H1 (cell line): ENCODE results near the gene MAPK13. TPM values are rescaled to one million over a fixed set of nuclear protein-coding genes. Genes with fewer than 3 reads are reported as not detected.

ENCODE experiments used
- CTCF ChIA-PET: fragments of 300-600 bp; sonication (Branson Sonifier 250); formaldehyde crosslinking; loops from one replicate; lab custom pipeline; 2021; ENCODE audit not compliant: partially characterized antibody; lab: Charles Lee
- POLR2A ChIA-PET: fragments of 300-600 bp; sonication (Branson Sonifier 250); formaldehyde crosslinking; loops from one replicate; lab custom pipeline; 2021; ENCODE audit warnings: inconsistent platforms; ENCODE audit not compliant: partially characterized antibody; lab: Charles Lee
- DNase-seq, 2 experiments: peaks; one replicate each; pipeline versions ENCODE4 v3.0.0 to v3.0.0-alpha.2; 2010 to 2022; ENCODE audit warnings: low spot score in 2 of 2, low read depth in 1 of 2, mixed read lengths in 1 of 2
- FAIRE-seq: peaks from 2 replicates; lab custom pipeline; 2011; peaks lifted over from hg19 to GRCh38; lab: Jason Lieb, UNC
- H2AFZ ChIP-seq: 2 replicates; pipeline ENCODE4 v1.8.1; 2012; ENCODE audit warnings: low read length, inconsistent platforms
- H2AK5ac ChIP-seq: 2 replicates; pipeline ENCODE4 v1.6.1; 2013; ENCODE audit warnings: low read depth, low read length
- H2BK120ac ChIP-seq: replicated peaks from 2 replicates; pipeline ENCODE3; 2013; ENCODE audit warnings: low read depth, low read length, inconsistent platforms
- H2BK12ac ChIP-seq: 2 replicates; pipeline ENCODE4 v1.6.1; 2013; ENCODE audit warnings: low read depth, low read length
- H2BK15ac ChIP-seq: 2 replicates; pipeline ENCODE4 v1.6.1; 2013; ENCODE audit warnings: low read length
- H2BK20ac ChIP-seq: 2 replicates; pipeline ENCODE4 v1.6.1; 2013; ENCODE audit warnings: low read length
- H2BK5ac ChIP-seq: 2 replicates; pipeline ENCODE4 v1.6.1; 2013; ENCODE audit warnings: low read depth, low read length
- H3K14ac ChIP-seq: 2 replicates; pipeline ENCODE4 v1.6.1; 2013; ENCODE audit warnings: inconsistent platforms; ENCODE audit not compliant: insufficient read length
- H3K18ac ChIP-seq: 2 replicates; pipeline ENCODE4 v1.6.1; 2013; ENCODE audit warnings: low read length; ENCODE audit errors: extremely low read depth
- H3K23ac ChIP-seq: 2 replicates; pipeline ENCODE4 v1.6.1; 2013; ENCODE audit warnings: inconsistent platforms; ENCODE audit not compliant: insufficient read length
- H3K23me2 ChIP-seq: 2 replicates; pipeline ENCODE4 v1.6.1; 2013; ENCODE audit warnings: low read depth, low read length
- H3K27ac ChIP-seq: 2 replicates; pipeline ENCODE4 v1.6.1; 2011; ENCODE audit warnings: low read depth, low read length, inconsistent platforms
- H3K27me3 ChIP-seq, 4 experiments: replicated peaks in 1 of 4; 1 replicate in 1 of 4; 2 replicates in 3 of 4; pipeline versions ENCODE4 v1.6.1 to v1.8.1; 2011 to 2013; ENCODE audit warnings: low read length in 3 of 4, mild to moderate bottlenecking in 3 of 4, inconsistent platforms in 2 of 4, mixed read lengths in 2 of 4, moderate library complexity in 1 of 4; ENCODE audit not compliant: control insufficient read depth in 3 of 4, insufficient read depth in 3 of 4; ENCODE audit errors: extremely low read depth in 1 of 4
- H3K36me3 ChIP-seq, 4 experiments: 2 replicates each; pipeline versions ENCODE4 v1.6.1 to v1.8.1; 2011 to 2013; ENCODE audit warnings: mild to moderate bottlenecking in 4 of 4, low read length in 3 of 4, moderate library complexity in 2 of 4, control low read depth in 1 of 4, inconsistent platforms in 1 of 4; ENCODE audit not compliant: insufficient read depth in 4 of 4, control insufficient read depth in 2 of 4
- H3K4ac ChIP-seq: replicated peaks from 2 replicates; pipeline ENCODE3; 2013; ENCODE audit warnings: low read length, low read depth, mixed read lengths, inconsistent platforms; ENCODE audit not compliant: insufficient read length
- H3K4me1 ChIP-seq, 4 experiments: replicated peaks in 1 of 4; 1 replicate in 1 of 4; 2 replicates in 3 of 4; pipeline versions ENCODE4 v1.6.1 to v1.8.1; 2011 to 2013; ENCODE audit warnings: low read length in 3 of 4, inconsistent platforms in 2 of 4, mixed read lengths in 1 of 4; ENCODE audit not compliant: insufficient read depth in 4 of 4, control insufficient read depth in 3 of 4
- H3K4me2 ChIP-seq, 2 experiments: 2 replicates each; pipeline versions ENCODE4 v1.6.1 to v1.8.1; 2011 to 2013; ENCODE audit warnings: low read depth in 2 of 2, low read length in 2 of 2, control low read depth in 1 of 2, inconsistent platforms in 1 of 2, mild to moderate bottlenecking in 1 of 2; ENCODE audit not compliant: insufficient read depth in 1 of 2
- H3K4me3 ChIP-seq, 4 experiments: fragments of 200-600, 300-600 bp in 1 of 4; sonication (generic), shearing (Covaris generic), sonication (Bioruptor Twin) in 1 of 4; 2 replicates each; pipeline versions ENCODE4 v1.5.1 to v1.8.1; 2011 to 2016; ENCODE audit warnings: low read length in 4 of 4, low read depth in 3 of 4, control low read depth in 2 of 4, inconsistent platforms in 2 of 4, mild to moderate bottlenecking in 2 of 4, mixed read lengths in 1 of 4, moderate library complexity in 1 of 4; ENCODE audit not compliant: insufficient read depth in 2 of 4; ENCODE audit errors: extremely low read depth in 1 of 4
- H3K56ac ChIP-seq: replicated peaks from 2 replicates; pipeline ENCODE3; 2013; ENCODE audit warnings: low read depth, mild to moderate bottlenecking, mixed read lengths, low read length, inconsistent platforms; ENCODE audit not compliant: insufficient read length
- H3K79me1 ChIP-seq: 2 replicates; pipeline ENCODE4 v1.6.1; 2013; ENCODE audit warnings: low read depth, low read length, control low read depth
- H3K79me2 ChIP-seq, 2 experiments: 2 replicates each; pipeline versions ENCODE4 v1.6.1 to v1.8.1; 2012 to 2013; ENCODE audit warnings: low read length in 2 of 2, mild to moderate bottlenecking in 2 of 2, inconsistent platforms in 1 of 2; ENCODE audit not compliant: insufficient read depth in 2 of 2, control insufficient read depth in 1 of 2
- H3K9ac ChIP-seq, 4 experiments: replicated peaks in 1 of 4; 1 replicate in 1 of 4; 2 replicates in 3 of 4; pipeline versions ENCODE4 v1.6.1 to v1.8.1; 2011 to 2013; ENCODE audit warnings: low read depth in 3 of 4, low read length in 3 of 4, control low read depth in 2 of 4, mild to moderate bottlenecking in 2 of 4, moderate library complexity in 2 of 4, inconsistent platforms in 1 of 4; ENCODE audit errors: extremely low read depth in 1 of 4
- H3K9me3 ChIP-seq, 2 experiments: 2 replicates each; pipeline versions ENCODE4 v1.6.1 to v1.8.1; 2012 to 2013; ENCODE audit warnings: mild to moderate bottlenecking in 2 of 2, moderate library complexity in 2 of 2, control low read depth in 1 of 2, inconsistent platforms in 1 of 2, low read depth in 1 of 2, low read length in 1 of 2, mixed read lengths in 1 of 2; ENCODE audit not compliant: insufficient read depth in 2 of 2
- H4K20me1 ChIP-seq, 2 experiments: replicated peaks in 1 of 2; 2 replicates each; pipeline versions ENCODE3 to v1.8.1; 2011 to 2013; ENCODE audit warnings: inconsistent platforms in 2 of 2, low read length in 2 of 2, mild to moderate bottlenecking in 1 of 2; ENCODE audit not compliant: insufficient read depth in 2 of 2, control insufficient read depth in 1 of 2
- H4K5ac ChIP-seq: 2 replicates; pipeline ENCODE4 v1.6.1; 2013; ENCODE audit warnings: low read length, low read depth, mixed read lengths, inconsistent platforms; ENCODE audit not compliant: insufficient read length
- H4K8ac ChIP-seq: 2 replicates; pipeline ENCODE4 v1.8.0; 2013; ENCODE audit warnings: mild to moderate bottlenecking, moderate library complexity, low read length, inconsistent platforms; ENCODE audit not compliant: insufficient read depth; ENCODE audit errors: extremely low read depth
- H4K91ac ChIP-seq: replicated peaks from 2 replicates; pipeline ENCODE3; 2013; ENCODE audit warnings: low read length, mixed read lengths, inconsistent platforms; ENCODE audit not compliant: insufficient read length
- CHD2 ChIP-seq: IDR thresholded peaks from 2 replicates; pipeline ENCODE4 v1.6.1; 2012; ENCODE audit warnings: low read length, improper control_type of control experiment
- E2F6 ChIP-seq: IDR thresholded peaks from 2 replicates; pipeline ENCODE4 v1.6.1; 2012; ENCODE audit warnings: inconsistent platforms
- EGR1 ChIP-seq: IDR thresholded peaks from 2 replicates; pipeline ENCODE4 v1.6.1; 2011; ENCODE audit warnings: low read depth, low read length, borderline replicate concordance
- EZH2 ChIP-seq: fragments of 200-600 bp; sonication (generic); IDR thresholded peaks from 2 replicates; pipeline ENCODE4 v1.7.1; 2012; ENCODE audit warnings: low read depth, mild to moderate bottlenecking, moderate library complexity, low read length, inconsistent platforms; ENCODE audit not compliant: severe bottlenecking
- HDAC2 ChIP-seq, 2 experiments: fragments of 300-600 bp in 1 of 2; sonication (generic) in 1 of 2; IDR thresholded peaks; 2 replicates each; pipeline ENCODE4 v1.6.1; 2011 to 2012; ENCODE audit warnings: low read depth in 2 of 2, low read length in 2 of 2, mild to moderate bottlenecking in 2 of 2, moderate library complexity in 2 of 2, borderline replicate concordance in 1 of 2, inconsistent platforms in 1 of 2
- NANOG ChIP-seq: IDR thresholded peaks from 2 replicates; pipeline ENCODE4 v1.6.1; 2011; ENCODE audit warnings: low read length, low read depth, mild to moderate bottlenecking, inconsistent platforms; ENCODE audit not compliant: insufficient read depth, poor library complexity, severe bottlenecking
- NRF1 ChIP-seq: IDR thresholded peaks from 2 replicates; pipeline ENCODE4 v1.6.1; 2011; ENCODE audit warnings: mild to moderate bottlenecking, low read depth, low read length, improper control_type of control experiment
- PHF8 ChIP-seq: fragments of 200-600 bp; sonication (generic); conservative IDR thresholded peaks from 2 replicates; pipeline ENCODE4 v1.7.1; 2012; ENCODE audit warnings: low read depth, mild to moderate bottlenecking, inconsistent platforms, low read length, moderate library complexity
- RBBP5 ChIP-seq: IDR thresholded peaks from 2 replicates; pipeline ENCODE4 v1.7.1; 2012; ENCODE audit warnings: low read depth, mild to moderate bottlenecking, inconsistent platforms, low read length, moderate library complexity, borderline replicate concordance
- SP1 ChIP-seq: IDR thresholded peaks from 2 replicates; pipeline ENCODE4 v1.6.1; 2011; ENCODE audit warnings: low read depth, low read length
- TAF1 ChIP-seq: IDR thresholded peaks from 2 replicates; pipeline ENCODE4 v1.6.1; 2011; ENCODE audit warnings: mild to moderate bottlenecking, low read depth, low read length
- TCF12 ChIP-seq: IDR thresholded peaks from 2 replicates; pipeline ENCODE4 v1.6.1; 2011; ENCODE audit warnings: low read depth, mild to moderate bottlenecking, low read length
- YY1 ChIP-seq: IDR thresholded peaks from 2 replicates; pipeline ENCODE4 v1.6.1; 2011; ENCODE audit warnings: low read depth, mild to moderate bottlenecking, low read length
- WGBS, 2 experiments: shearing (Covaris generic) in 1 of 2; methylation state at CpG; one replicate each; pipeline versions ENCODE4 v1.1.6 to v1.1.7; 2013 to 2015; ENCODE audit warnings: low lambda C conversion rate in 2 of 2, mixed read lengths in 2 of 2, inconsistent platforms in 1 of 2, low coverage in 1 of 2, missing lambda C conversion rate in 1 of 2; ENCODE audit not compliant: insufficient replicate concordance in 2 of 2, insufficient coverage in 1 of 2, insufficient read length in 1 of 2; ENCODE audit errors: extremely low coverage in 1 of 2, missing lambda C conversion rate in 1 of 2; 5-methylcytosine and 5-hydroxymethylcytosine counted together
- polyA plus RNA-seq, 7 experiments: library from polyadenylated mRNA; depleted of rRNA in 3 of 7; stranded (reverse) in 5 of 7; unstranded in 2 of 7; fragments of >200 nt in 5 of 7; fragments of 200-250 nt in 2 of 7; gene quantifications; 1 replicate in 5 of 7; 2 replicates in 1 of 7; 4 replicates in 1 of 7; pipeline versions ENCODE4 v1.2.1 to v1.2.3, GENCODE V29; 2011 to 2013; ENCODE audit warnings: missing spikeins in 2 of 7, mixed read lengths in 2 of 7
- total RNA-seq: library from RNA; stranded (reverse); fragmentation: NEBNext Ultra II Directional; extraction: Animal tissue kit (Norgen Biotek cat#: 25700); gene quantifications from 2 replicates; pipeline ENCODE4 v1.2.1, GENCODE V29; 2021

MAPK13 gene
- total and polyA plus RNA-seq, 2 of the 8 experiments (the other 6 are each of a cell fraction or from before 2014, with no cell fraction given): 10.1 to 14.1 TPM

GRCh38 chr6:36160147-36160760 lies 29.9 kb downstream of the MAPK13 start:
- H3K36me3 ChIP-seq: no peaks in the 10 kb centered on the region
- FAIRE-seq: no peak
- H2AFZ ChIP-seq: no peak overlapping the region
- no peak overlapping the region for H3K9ac ChIP-seq
- H2BK15ac ChIP-seq: no peak overlapping the region
- 90% methylated on average over 4 of the region's 4 CpGs; no CpG with 5 or more reads in 1 of the 2 experiments for WGBS, 2 experiments
- no peak overlapping the region for H4K5ac ChIP-seq
- no peak overlapping the region for H3K4ac ChIP-seq
- H3K27me3 ChIP-seq: no peaks in the 10 kb centered on the region
- H3K18ac ChIP-seq: no peak overlapping the region
- H3K79me1 ChIP-seq: no peaks in the 10 kb centered on the region
- H3K4me1 ChIP-seq: no peaks in the 10 kb centered on the region
- ChIA-PET POLR2A (no interaction called here), CTCF (interaction anchor here (1.0 kb wide), 1 partner anchor 16 kb away, joined by 3 read pairs; no protein-coding TSS in a partner anchor)
- no peak overlapping the region for H2BK12ac ChIP-seq
- H3K56ac ChIP-seq: no peak overlapping the region
- no peak overlapping the region for H2BK20ac ChIP-seq
- H4K8ac ChIP-seq: no peak overlapping the region
- no peak overlapping the region for H3K27ac ChIP-seq
- H3K23ac ChIP-seq: no peak overlapping the region
- TF ChIP-seq YY1 (no peak), EZH2 (no peak), HDAC2 (IDR thresholded peaks at IDR 0.05; ENCODE audit: borderline replicate concordance in 1 of 2, low read depth in 2 of 2, low read length in 2 of 2) (no peak), SP1 (no peak), TCF12 (no peak), RBBP5 (no peak), CHD2 (no peak), EGR1 (no peak), TAF1 (no peak), NANOG (no peak), PHF8 (no peak), NRF1 (no peak), E2F6 (no peak)
- H2BK120ac ChIP-seq: no peak overlapping the region
- H3K9me3 ChIP-seq: peaks cover 0 to 5% of the 10 kb centered on the region in 2 experiments; a peak in 1 of 4 replicates
- no peak overlapping the region for H3K4me3 ChIP-seq
- H4K20me1 ChIP-seq: no peaks in the 10 kb centered on the region
- no peak overlapping the region for H4K91ac ChIP-seq
- H2AK5ac ChIP-seq: no peak overlapping the region
- no peaks in the 10 kb centered on the region for H3K79me2 ChIP-seq
- H3K14ac ChIP-seq: no peak overlapping the region
- no peak overlapping the region for H2BK5ac ChIP-seq
- H3K23me2 ChIP-seq: no peaks in the 10 kb centered on the region; the same call in 1 of the 2 replicates
- no peak for DNase-seq
- H3K4me2 ChIP-seq: no peak overlapping the region
